HEK293 (cell line): Measurements from ENCODE around the gene SNAP47.
A peak's percentile ranks its signal among the peaks of the same experiment; 100 is the strongest.

ENCODE experiments used
- CTCF ChIA-PET: fragments of 350-600 bp; formaldehyde crosslinking; extraction: SDS; loops from one replicate; lab custom pipeline; 2021; ENCODE audit warnings: antibody characterized with exemption; lab: Yijun Ruan, JAX
- POLR2A ChIA-PET: fragments of 300-600 bp; formaldehyde crosslinking; extraction: SDS; loops from one replicate; lab custom pipeline; 2020; ENCODE audit warnings: antibody characterized with exemption, inconsistent platforms; lab: Yijun Ruan, JAX
- H3K27ac ChIP-seq: fragments of 200-500 bp; sonication (Bioruptor generic); 2 replicates; pipeline ENCODE4 v1.5.1; 2014; ENCODE audit warnings: low read depth, low read length, control low read depth, inconsistent platforms; ENCODE audit errors: extremely low read depth
- H3K36me3 ChIP-seq, 2 experiments: fragments of 200-500 bp in 1 of 2; sonication (Bioruptor generic) in 1 of 2; 1 replicate in 1 of 2; 2 replicates in 1 of 2; pipeline ENCODE4 v1.5.1; 2014 to 2017; ENCODE audit warnings: inconsistent platforms in 2 of 2, low read length in 2 of 2; ENCODE audit not compliant: control insufficient read depth in 2 of 2, insufficient read depth in 1 of 2
- H3K4me1 ChIP-seq: fragments of 200-500 bp; sonication (Bioruptor generic); 2 replicates; pipeline ENCODE4 v1.5.1; 2014; ENCODE audit warnings: mild to moderate bottlenecking, low read length, inconsistent platforms; ENCODE audit not compliant: control insufficient read depth, insufficient read depth
- H3K4me3 ChIP-seq: 2 replicates; pipeline ENCODE4 v1.5.1; 2011; ENCODE audit warnings: low read depth, mild to moderate bottlenecking, control low read depth, low read length, moderate library complexity
- H3K9me3 ChIP-seq: fragments of 200-500 bp; sonication (Bioruptor generic); 2 replicates; pipeline ENCODE4 v1.5.1; 2014; ENCODE audit warnings: low read depth, low read length, inconsistent platforms; ENCODE audit not compliant: control insufficient read depth, insufficient read depth
- GLIS1 ChIP-seq: fragments of 450-650 bp; formaldehyde crosslinking; IDR thresholded peaks from 2 replicates; pipeline ENCODE4 v1.5.1; 2016; ENCODE audit warnings: missing biosample characterization, missing genetic modification characterization
- GLIS2 ChIP-seq: fragments of 450-650 bp; formaldehyde crosslinking; IDR thresholded peaks from 2 replicates; pipeline ENCODE4 v1.5.1; 2016; ENCODE audit warnings: missing biosample characterization, missing genetic modification characterization
- HIC1 ChIP-seq: fragments of 450-650 bp; formaldehyde crosslinking; IDR thresholded peaks from 2 replicates; pipeline ENCODE4 v1.5.1; 2016; ENCODE audit warnings: missing biosample characterization, missing genetic modification characterization
- IKZF3 ChIP-seq: fragments of 450-650 bp; IDR thresholded peaks from 2 replicates; pipeline ENCODE4 v1.5.0; 2018; ENCODE audit warnings: missing biosample characterization, mild to moderate bottlenecking, missing genetic modification characterization, moderate library complexity
- KLF1 ChIP-seq: fragments of 450-650 bp; formaldehyde crosslinking; IDR thresholded peaks from 2 replicates; pipeline ENCODE4 v1.5.1; 2016; ENCODE audit warnings: missing biosample characterization, missing genetic modification characterization
- KLF17 ChIP-seq: fragments of 450-650 bp; formaldehyde crosslinking; IDR thresholded peaks from 2 replicates; pipeline ENCODE4 v1.5.1; 2016; ENCODE audit warnings: missing biosample characterization, missing genetic modification characterization
- MZF1 ChIP-seq: fragments of 450-650 bp; formaldehyde crosslinking; IDR thresholded peaks from 2 replicates; pipeline ENCODE4 v1.5.1; 2017; ENCODE audit warnings: missing biosample characterization, missing genetic modification characterization, borderline replicate concordance
- REST ChIP-seq: fragments of 450-650 bp; formaldehyde crosslinking; IDR thresholded peaks from 2 replicates; pipeline ENCODE4 v1.5.1; 2016; ENCODE audit warnings: missing biosample characterization, missing genetic modification characterization
- ZNF138 ChIP-seq: fragments of 450-650 bp; formaldehyde crosslinking; IDR thresholded peaks from 2 replicates; pipeline ENCODE4 v1.5.1; 2016; ENCODE audit warnings: missing biosample characterization, missing genetic modification characterization, borderline replicate concordance
- ZNF184 ChIP-seq: fragments of 450-650 bp; IDR thresholded peaks from 2 replicates; pipeline ENCODE4 v1.5.1; 2018; ENCODE audit warnings: missing biosample characterization, mild to moderate bottlenecking, missing genetic modification characterization
- ZNF26 ChIP-seq: fragments of 450-650 bp; formaldehyde crosslinking; IDR thresholded peaks from 2 replicates; pipeline ENCODE4 v1.5.1; 2016; ENCODE audit warnings: missing biosample characterization, missing genetic modification characterization
- ZNF423 ChIP-seq: fragments of 450-650 bp; formaldehyde crosslinking; IDR thresholded peaks from 2 replicates; pipeline ENCODE4 v1.5.1; 2016; ENCODE audit warnings: missing biosample characterization, missing genetic modification characterization
- ZNF561 ChIP-seq: fragments of 450-650 bp; IDR thresholded peaks from 2 replicates; pipeline ENCODE4 v1.5.1; 2018; ENCODE audit warnings: missing biosample characterization, missing genetic modification characterization, borderline replicate concordance
- ZXDB ChIP-seq: fragments of 450-650 bp; formaldehyde crosslinking; IDR thresholded peaks from 2 replicates; pipeline ENCODE4 v1.5.1; 2016; ENCODE audit warnings: missing biosample characterization, missing genetic modification characterization
- TF ChIP-seq, protein P1 (sequence below): fragments of 450-650 bp; formaldehyde crosslinking; IDR thresholded peaks from 2 replicates; pipeline ENCODE4 v1.5.1; 2016; ENCODE audit warnings: missing biosample characterization, missing genetic modification characterization

SNAP47 gene

GRCh38 chr1:227793948-227794816, 58.9 kb downstream of the SNAP47 start (continued):
- TF ChIP-seq REST (tag by site-specific recombination) (peak; percentile 25; the same call in 1 of the 2 replicates), ZXDB (tag by site-specific recombination) (0 out of 2 replicates have a peak, but pooled peaks have one; percentile 14), ZNF184 (tag by site-specific recombination) (no peak), KLF17 (peak; percentile 96), ZNF423 (tag by site-specific recombination) (peak; percentile 55; the same call in 1 of the 2 replicates), IKZF3 (peak; percentile 77), HIC1 (tag by site-specific recombination) (peak; percentile 65; the same call in 1 of the 2 replicates), GLIS2 (tag by site-specific recombination) (peak; percentile 48), GLIS1 (tag by site-specific recombination) (peak; percentile 96), MZF1 (tag by site-specific recombination) (0 out of 2 replicates have a peak, but pooled peaks have one; percentile 60), ZNF561 (tag by site-specific recombination) (no peak), ZNF138 (no peak)
- TF ChIP-seq, protein P1, sequence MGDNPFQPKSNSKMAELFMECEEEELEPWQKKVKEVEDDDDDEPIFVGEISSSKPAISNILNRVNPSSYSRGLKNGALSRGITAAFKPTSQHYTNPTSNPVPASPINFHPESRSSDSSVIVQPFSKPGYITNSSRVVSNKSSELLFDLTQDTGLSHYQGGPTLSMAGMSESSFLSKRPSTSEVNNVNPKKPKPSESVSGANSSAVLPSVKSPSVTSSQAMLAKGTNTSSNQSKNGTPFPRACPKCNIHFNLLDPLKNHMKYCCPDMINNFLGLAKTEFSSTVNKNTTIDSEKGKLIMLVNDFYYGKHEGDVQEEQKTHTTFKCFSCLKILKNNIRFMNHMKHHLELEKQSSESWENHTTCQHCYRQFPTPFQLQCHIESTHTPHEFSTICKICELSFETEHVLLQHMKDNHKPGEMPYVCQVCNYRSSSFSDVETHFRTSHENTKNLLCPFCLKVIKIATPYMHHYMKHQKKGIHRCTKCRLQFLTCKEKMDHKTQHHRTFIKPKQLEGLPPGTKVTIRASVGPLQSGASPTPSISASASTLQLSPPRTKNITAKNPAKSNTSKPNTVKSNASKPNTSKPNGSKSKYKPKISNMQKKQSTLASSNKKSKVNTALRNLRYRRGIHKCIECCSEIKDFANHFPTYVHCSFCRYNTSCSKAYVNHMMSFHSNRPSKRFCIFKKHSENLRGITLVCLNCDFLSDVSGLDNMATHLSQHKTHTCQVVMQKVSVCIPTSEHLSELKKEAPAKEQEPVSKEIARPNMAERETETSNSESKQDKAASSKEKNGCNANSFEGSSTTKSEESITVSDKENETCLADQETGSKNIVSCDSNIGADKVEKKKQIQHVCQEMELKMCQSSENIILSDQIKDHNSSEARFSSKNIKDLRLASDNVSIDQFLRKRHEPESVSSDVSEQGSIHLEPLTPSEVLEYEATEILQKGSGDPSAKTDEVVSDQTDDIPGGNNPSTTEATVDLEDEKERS (tag by site-specific recombination) = no peak

DNA sequence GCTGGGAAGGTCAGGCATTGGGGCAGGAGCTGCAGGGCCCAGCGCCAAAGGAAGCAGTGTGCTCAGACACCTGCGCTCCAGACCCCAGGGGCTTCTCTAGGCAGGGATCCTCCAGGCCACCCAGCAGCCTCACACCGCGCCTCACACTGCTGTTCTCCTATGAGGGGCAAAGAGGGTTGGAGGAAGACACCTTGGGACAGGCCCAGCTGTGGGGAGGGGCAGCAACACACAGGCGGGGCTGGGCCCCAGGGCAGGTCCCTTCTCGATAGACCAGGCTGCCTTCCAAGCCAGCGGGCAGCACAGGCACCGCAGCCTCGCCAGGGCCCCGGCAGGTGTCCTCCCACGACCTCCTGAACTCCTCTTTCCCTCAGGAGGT, 59.6 kb downstream of the SNAP47 start:
- H3K27ac ChIP-seq = no peak overlapping the region
- ChIA-PET CTCF (interaction anchor here (0.6 to 1.1 kb wide), 3 partner anchors 10 to 32 kb away, joined by 3 read pairs; no protein-coding TSS in a partner anchor), POLR2A (interaction anchor here (0.5 to 0.6 kb wide), 3 partner anchors 10 to 583 kb away, joined by 3 to 6 read pairs (median 5); no protein-coding TSS in a partner anchor)
- no peak for TF ChIP-seq ZNF26
- peak; percentile 76 for TF ChIP-seq KLF1 (tag by site-specific recombination)
- TF ChIP-seq KLF17 = 0 out of 2 replicates have a peak, but pooled peaks have one; percentile 24
- H3K4me1 ChIP-seq = no peaks in the 10 kb centered on the region
- H3K9me3 ChIP-seq = no peaks in the 10 kb centered on the region
- no peaks in the 10 kb centered on the region for H3K36me3 ChIP-seq
- H3K4me3 ChIP-seq = no peak overlapping the region
